Prostate gland (tissue), 2 donors: ENCODE results near the gene PLEKHD1.

ENCODE experiments used
- POLR2A ChIP-seq: fragments of 450-650 bp; IDR thresholded peaks from one replicate; pipeline ENCODE4 v1.6.1; 2016; ENCODE audit warnings: antibody characterized with exemption, mild to moderate bottlenecking
- POLR2AphosphoS5 ChIP-seq: sonication (generic); formaldehyde crosslinking; IDR thresholded peaks from one replicate; pipeline ENCODE4 v1.6.1; 2017; ENCODE audit warnings: antibody characterized with exemption
- TF ChIP-seq, protein P1 (sequence below), 4 experiments: fragments of 200-600 bp in 2 of 4; fragments of 450-650 bp in 2 of 4; sonication (generic) in 2 of 4; IDR thresholded peaks; 1 replicate in 3 of 4; 2 replicates in 1 of 4; pipeline ENCODE4 v1.5.1; 2016 to 2019; ENCODE audit warnings: antibody characterized with exemption in 4 of 4, mild to moderate bottlenecking in 2 of 4, moderate library complexity in 2 of 4

DNA sequence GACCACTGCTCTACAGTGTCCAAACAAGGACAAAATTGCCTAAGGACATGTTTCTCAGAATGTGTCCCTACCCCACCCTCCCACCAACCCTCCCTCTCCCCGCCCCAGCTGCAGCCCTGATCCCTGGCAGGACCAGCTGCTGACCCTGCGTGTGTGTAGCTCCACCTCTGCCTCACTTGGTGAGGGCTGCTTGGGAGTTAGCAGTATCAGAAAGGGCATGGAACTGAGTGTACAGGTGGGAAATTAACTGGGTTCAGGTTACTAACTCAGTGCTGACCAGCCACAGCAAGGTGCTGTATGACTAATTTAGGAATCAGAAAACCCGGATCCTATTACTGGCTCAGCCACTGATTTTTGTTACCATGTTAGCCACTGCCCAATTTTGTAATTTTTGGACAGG is 11.3 kb upstream of the PLEKHD1 start:
- TF ChIP-seq, protein P1, sequence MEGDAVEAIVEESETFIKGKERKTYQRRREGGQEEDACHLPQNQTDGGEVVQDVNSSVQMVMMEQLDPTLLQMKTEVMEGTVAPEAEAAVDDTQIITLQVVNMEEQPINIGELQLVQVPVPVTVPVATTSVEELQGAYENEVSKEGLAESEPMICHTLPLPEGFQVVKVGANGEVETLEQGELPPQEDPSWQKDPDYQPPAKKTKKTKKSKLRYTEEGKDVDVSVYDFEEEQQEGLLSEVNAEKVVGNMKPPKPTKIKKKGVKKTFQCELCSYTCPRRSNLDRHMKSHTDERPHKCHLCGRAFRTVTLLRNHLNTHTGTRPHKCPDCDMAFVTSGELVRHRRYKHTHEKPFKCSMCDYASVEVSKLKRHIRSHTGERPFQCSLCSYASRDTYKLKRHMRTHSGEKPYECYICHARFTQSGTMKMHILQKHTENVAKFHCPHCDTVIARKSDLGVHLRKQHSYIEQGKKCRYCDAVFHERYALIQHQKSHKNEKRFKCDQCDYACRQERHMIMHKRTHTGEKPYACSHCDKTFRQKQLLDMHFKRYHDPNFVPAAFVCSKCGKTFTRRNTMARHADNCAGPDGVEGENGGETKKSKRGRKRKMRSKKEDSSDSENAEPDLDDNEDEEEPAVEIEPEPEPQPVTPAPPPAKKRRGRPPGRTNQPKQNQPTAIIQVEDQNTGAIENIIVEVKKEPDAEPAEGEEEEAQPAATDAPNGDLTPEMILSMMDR (IDR thresholded peaks at IDR 0.05) = no peak
- TF ChIP-seq POLR2A (no peak), POLR2AphosphoS5 (no peak)
